ENCODE results near the gene LRRC73. TPM values are rescaled to one million over a fixed set of nuclear protein-coding genes. Genes with fewer than 3 reads are reported as not detected.
"Not testable (repeated sequence)": the region's sequence is repeated elsewhere in the genome, so short reads cannot be mapped to it uniquely, and the experiment has no call there.

LRRC73 gene, protein sequence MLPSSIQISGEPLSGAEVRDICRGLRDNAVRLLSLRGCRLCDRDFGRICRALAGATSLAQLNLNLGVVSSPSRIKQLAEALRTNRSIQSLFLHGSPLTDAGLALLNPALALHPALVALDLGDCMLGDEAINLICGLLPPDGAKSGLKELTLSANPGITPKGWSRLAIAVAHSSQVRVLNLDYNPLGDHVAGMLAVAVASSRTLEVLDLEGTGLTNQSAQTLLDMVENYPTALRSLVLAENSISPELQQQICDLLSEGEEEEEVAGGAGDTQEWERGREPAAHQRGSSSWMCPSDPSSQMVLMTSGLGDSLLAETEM
- polyA plus RNA-seq = not detected

DNA sequence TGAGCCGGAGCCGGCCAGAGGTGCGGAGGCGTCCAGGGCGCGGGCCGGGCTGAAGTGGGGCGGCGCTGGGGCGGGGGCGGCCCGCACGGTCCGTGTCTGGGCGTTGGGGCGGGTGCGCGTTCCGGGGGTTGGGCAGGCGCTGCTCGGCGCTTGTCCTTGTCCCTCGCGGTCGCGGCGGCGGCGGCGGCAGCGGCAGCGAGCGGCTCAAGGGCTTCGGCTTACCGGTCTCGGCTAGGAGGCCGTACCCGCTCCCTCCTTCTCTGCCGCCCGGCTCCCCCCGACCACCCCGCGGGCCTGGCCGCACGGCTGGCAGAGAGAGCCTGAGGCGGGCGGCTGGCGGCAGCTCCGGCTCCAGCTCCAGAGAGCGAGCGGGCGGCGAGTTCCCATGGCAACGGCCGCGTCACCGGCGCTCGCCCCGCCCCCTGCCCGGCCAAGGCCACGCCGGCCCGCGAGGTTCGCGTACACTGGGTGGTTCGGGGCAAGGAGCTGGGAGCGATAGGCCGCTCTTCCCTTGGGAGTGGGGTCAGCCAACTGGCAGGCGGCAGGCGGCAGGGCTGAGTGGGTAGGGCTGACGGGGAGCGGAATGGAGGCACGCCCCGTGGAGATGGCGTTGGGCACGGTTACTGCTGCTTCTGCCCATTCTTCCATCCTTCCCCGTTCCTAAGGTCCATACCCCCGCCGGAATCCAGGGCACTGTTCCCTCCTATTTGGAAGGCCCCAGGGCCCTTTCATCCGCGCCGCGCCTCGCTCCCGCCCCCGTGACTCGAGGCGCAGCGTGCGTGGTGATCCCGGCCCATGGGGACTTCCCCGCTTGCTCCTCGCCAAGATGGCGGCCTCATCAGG is at the start of gene LRRC73:
Gene LRRC73 (minus strand): TSS at position 363 of the 843 bp plus-strand sequence. CDS start 561 bp downstream, outside the sequence.
- H3K27ac Mint-ChIP-seq = peak within 1 kb of the TSS in 1 of 3 donors; percentile 63
- peaks cover 2% of the 10 kb centered on the region for H3K36me3 Mint-ChIP-seq
- H3K4me1 Mint-ChIP-seq = peaks cover 11 to 28% (median 21%) of the 10 kb centered on the region in 3 donors
- peaks cover 0 to 2% (median 0%) of the 10 kb centered on the region in 3 donors for H3K9me3 Mint-ChIP-seq
- peaks cover 13% of the 10 kb centered on the region for H3K27me3 Mint-ChIP-seq
- H3K4me3 Mint-ChIP-seq = peak within 1 kb of the TSS; percentile 81 to 92 (median 89)

DNA sequence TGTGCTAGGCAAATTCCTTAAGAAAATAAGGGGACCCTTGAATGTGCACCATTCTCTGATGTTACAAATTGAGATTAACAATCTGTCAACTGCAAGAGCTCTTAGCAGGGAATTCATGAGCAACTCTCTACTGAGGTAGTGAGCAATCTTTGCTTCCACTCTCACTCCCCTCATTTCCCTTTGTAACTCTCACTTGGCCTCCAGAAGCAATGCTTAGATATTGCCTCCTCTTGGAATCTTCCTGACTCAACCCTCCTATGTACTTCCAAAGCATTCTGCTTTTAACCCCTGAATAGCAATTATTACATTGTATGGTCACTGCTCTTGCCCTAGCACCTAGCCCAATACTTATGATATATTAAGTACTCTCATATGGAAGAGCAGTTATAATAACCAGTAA is 49.2 kb upstream of the LRRC73 start:
- H3K4me1 Mint-ChIP-seq = no peaks in the 10 kb centered on the region
- H3K36me3 Mint-ChIP-seq = peaks cover 12% of the 10 kb centered on the region
- H3K27me3 Mint-ChIP-seq = no peaks in the 10 kb centered on the region
- H3K9me3 Mint-ChIP-seq = no peaks in the 10 kb centered on the region
- H3K27ac Mint-ChIP-seq = no peak overlapping the region
- H3K4me3 Mint-ChIP-seq = peak overlapping the region in 1 of 4 donors; percentile 22

DNA sequence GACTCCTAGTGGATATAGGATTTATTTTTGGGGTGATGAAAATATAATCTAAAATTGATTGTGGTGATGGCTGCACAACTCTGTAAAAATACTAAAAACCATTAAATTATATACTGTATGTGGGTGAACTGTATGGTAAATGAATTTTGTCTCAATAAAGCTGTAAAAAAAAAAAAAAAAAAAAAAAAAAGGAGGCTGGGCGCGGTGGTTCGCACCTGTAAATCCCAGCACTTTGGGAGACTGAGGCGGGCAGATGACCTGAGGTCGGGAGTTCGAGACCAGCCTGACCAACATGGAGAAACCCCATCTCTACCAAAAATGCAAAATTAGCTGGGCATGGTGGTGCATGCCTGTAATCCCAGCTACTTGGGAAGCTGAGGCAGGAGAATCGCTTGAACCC is 47.5 kb upstream of the LRRC73 start:
- not testable (repeated sequence) for H3K4me1 Mint-ChIP-seq, H3K4me3 Mint-ChIP-seq, H3K27me3 Mint-ChIP-seq, H3K27ac Mint-ChIP-seq, H3K9me3 Mint-ChIP-seq
- H3K36me3 Mint-ChIP-seq = peaks cover 16% of the 10 kb centered on the region

DNA sequence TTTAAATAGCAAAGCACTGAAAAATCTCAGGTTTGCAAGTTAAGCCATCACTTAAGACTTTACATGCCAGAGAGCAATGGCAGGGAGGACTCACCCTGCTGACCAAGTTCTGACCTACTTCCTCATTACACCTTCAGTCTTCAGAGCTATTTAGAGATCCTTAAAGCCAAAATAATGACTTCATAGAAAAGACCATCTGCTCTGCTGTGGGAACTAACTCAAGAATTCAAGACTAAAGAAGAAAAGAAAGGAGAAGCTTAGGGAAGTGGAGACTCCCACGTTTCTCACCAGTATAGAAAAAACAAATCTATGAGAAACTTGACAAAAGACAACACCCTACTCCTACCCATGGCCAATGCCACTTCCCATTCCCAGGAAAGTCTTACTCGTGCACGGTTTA is 37.1 kb upstream of the LRRC73 start:
- H3K4me1 Mint-ChIP-seq = peaks cover 0 to 3% (median 2%) of the 10 kb centered on the region in 3 donors
- peak overlapping the region in 1 of 4 donors; percentile 4 for H3K4me3 Mint-ChIP-seq
- H3K27ac Mint-ChIP-seq = peak overlapping the region in 1 of 3 donors; percentile 27
- H3K36me3 Mint-ChIP-seq = peaks cover 3% of the 10 kb centered on the region
- H3K27me3 Mint-ChIP-seq = no peaks in the 10 kb centered on the region
- H3K9me3 Mint-ChIP-seq = no peaks in the 10 kb centered on the region

DNA sequence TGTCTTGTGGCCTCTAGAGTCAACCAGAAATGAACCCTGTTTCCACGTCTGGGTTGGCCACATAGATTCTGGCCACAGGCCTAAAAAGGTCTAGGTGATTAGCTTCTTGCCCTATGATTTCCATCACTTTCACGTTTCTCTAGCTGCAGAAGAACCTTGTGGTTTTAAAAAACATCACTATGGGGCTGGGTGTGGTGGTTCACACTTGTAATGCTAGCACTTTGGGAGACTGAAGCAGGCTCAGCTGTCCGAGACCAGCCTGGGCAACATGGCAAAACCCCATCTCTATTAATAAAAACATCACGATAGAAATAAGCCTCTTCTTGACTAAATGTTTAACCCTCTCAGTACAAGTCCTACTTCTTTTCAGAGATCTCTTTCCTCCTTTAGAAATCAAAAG is 34.3 kb upstream of the LRRC73 start:
- Mint-ChIP-seq H3K27me3 (no peaks in the 10 kb centered on the region), H3K36me3 (peaks cover 3% of the 10 kb centered on the region), H3K9me3 (no peaks in the 10 kb centered on the region), H3K27ac (no peak overlapping the region), H3K4me1 (peaks cover 0 to 4% (median 2%) of the 10 kb centered on the region in 3 donors), H3K4me3 (no peak overlapping the region)

GRCh38 chr6:43541774-43542471 is 31.8 kb upstream of the LRRC73 start:
- peaks cover 8% of the 10 kb centered on the region for H3K36me3 Mint-ChIP-seq
- H3K9me3 Mint-ChIP-seq = no peaks in the 10 kb centered on the region

DNA sequence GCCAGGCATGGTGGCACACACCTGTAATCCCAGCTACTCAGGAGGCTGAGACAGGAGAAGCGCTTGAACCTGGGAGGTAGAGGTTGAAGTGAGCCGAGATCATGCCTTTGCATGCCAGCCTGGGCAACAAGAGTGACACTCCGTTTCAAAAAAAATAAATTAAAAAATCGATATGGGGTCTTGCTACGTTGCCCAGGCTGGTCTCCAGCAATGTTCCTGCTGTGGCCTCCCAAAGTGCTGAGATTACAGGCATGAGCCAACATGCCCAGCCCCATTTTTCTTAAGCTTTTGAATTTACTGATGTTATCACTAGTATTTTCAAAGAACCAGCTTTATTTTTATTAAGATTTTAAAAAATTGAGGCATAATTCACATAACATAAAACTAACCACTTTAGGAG is 30.4 kb upstream of the LRRC73 start:
- H3K27me3 Mint-ChIP-seq = no peaks in the 10 kb centered on the region
- peaks cover 10% of the 10 kb centered on the region for H3K36me3 Mint-ChIP-seq
- H3K4me1 Mint-ChIP-seq = peaks cover 0 to 4% (median 2%) of the 10 kb centered on the region in 3 donors
- H3K27ac Mint-ChIP-seq = no peak overlapping the region
- no peak overlapping the region for H3K4me3 Mint-ChIP-seq
- H3K9me3 Mint-ChIP-seq = no peaks in the 10 kb centered on the region

More at GRCh38 chr6:43541774-43542471, 31.8 kb upstream of the LRRC73 start:
- H3K27me3 Mint-ChIP-seq = no peaks in the 10 kb centered on the region
- no peak overlapping the region for H3K4me3 Mint-ChIP-seq
- no peak overlapping the region for H3K27ac Mint-ChIP-seq
- peaks cover 0 to 4% (median 2%) of the 10 kb centered on the region in 3 donors for H3K4me1 Mint-ChIP-seq

DNA sequence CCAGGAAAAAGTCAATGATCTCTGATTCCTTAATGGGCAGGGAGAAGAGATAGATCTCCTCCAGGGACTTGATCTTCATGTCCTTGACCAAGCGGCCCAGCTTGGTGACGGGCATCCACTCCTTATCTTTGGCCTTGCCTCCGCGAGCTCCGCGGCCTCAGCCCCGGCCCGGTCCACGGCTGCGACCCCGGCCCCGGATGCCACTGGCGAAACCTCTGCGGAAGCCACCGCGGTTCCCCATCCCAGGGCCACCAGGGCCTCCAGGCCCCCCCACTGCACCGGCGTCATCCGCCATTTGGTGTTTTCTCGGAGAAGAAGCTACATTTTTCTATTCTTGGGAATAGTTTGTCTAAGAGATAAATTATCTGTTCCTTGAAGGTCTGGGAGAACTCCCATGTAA is 29.3 kb upstream of the LRRC73 start:
- peaks cover 10% of the 10 kb centered on the region for H3K36me3 Mint-ChIP-seq
- H3K27me3 Mint-ChIP-seq, H3K27ac Mint-ChIP-seq, H3K9me3 Mint-ChIP-seq, H3K4me1 Mint-ChIP-seq, H3K4me3 Mint-ChIP-seq: not testable (repeated sequence)

DNA sequence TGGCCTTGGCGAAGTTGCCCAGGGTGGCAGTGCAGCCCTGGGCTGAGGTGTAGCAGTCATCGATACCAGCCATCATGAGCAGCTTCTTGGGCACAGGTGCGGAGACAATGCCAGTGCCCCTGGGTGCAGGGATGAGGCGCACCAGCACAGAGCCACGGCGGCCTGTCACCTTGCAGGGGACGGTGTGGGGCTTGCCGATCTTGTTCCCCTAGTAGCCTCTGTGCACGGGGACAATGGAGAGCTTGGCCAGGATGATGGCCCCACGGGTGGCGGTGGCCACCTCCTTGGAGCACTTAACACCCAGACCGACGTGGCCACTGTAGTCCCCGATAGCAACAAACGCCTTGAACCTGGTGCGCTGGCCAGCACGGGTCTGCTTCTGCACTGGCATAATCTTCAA is 28.8 kb upstream of the LRRC73 start:
- not testable (repeated sequence) for H3K27ac Mint-ChIP-seq, H3K4me1 Mint-ChIP-seq, H3K27me3 Mint-ChIP-seq, H3K4me3 Mint-ChIP-seq, H3K9me3 Mint-ChIP-seq
- peaks cover 10% of the 10 kb centered on the region for H3K36me3 Mint-ChIP-seq

GRCh38 chr6:43532201-43532600 is 22.1 kb upstream of the LRRC73 start:
- no peaks in the 10 kb centered on the region for H3K4me1 Mint-ChIP-seq
- peaks cover 2% of the 10 kb centered on the region for H3K36me3 Mint-ChIP-seq
- H3K27ac Mint-ChIP-seq = no peak overlapping the region

DNA sequence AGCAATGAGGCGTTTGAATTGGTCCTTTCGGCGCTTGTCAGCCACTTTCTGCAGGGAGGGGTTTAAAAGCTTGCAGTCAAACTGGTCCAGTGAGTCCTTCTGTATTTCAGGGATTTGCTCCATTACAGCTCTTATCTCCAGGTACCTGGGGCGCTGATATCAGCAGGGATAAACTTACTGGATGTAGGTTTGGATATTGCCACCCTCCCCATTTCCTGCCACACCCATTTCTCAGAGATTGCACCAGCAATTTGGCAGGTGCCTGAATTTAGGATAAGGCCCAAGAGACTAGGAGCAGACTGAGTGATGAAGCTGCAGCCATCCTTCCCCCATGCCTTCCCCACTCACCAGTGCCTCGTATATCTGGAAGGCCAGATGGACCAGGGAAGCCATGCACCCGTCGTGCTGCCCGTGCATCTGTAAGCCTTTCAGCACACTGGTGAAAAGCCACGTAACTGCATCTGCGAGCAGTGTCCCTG is 14.4 kb upstream of the LRRC73 start:
- no peaks in the 10 kb centered on the region for H3K4me1 Mint-ChIP-seq
- H3K9me3 Mint-ChIP-seq = no peaks in the 10 kb centered on the region
- no peak overlapping the region for H3K4me3 Mint-ChIP-seq
- no peak overlapping the region for H3K27ac Mint-ChIP-seq
- no peaks in the 10 kb centered on the region for H3K27me3 Mint-ChIP-seq
- H3K36me3 Mint-ChIP-seq = peaks cover 3% of the 10 kb centered on the region

More at GRCh38 chr6:43532201-43532600, 22.1 kb upstream of the LRRC73 start:
- Mint-ChIP-seq H3K27me3 (no peaks in the 10 kb centered on the region), H3K9me3 (no peaks in the 10 kb centered on the region), H3K4me3 (no peak overlapping the region)

DNA sequence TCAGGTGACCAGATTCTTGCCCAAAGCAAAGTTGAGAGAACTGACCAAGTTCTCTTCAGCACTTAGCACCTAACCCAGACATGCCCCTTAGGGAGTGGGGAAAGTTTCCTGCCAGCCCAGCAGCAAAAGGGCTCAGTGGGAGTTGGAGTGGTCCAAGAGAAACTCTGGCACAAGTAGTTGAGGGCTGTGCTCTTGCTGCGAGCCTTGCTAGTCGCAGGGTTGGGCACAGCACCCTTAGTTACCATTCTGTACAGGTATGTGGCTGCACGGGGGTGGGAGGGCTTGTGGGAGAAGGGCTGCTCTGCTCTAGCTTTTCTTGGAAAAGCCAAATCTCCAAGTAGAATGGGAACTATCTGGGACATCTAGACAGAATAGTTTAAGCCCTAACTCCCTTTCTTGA is 13.1 kb upstream of the LRRC73 start:
- H3K9me3 Mint-ChIP-seq = no peaks in the 10 kb centered on the region
- H3K27ac Mint-ChIP-seq = no peak overlapping the region
- H3K36me3 Mint-ChIP-seq = peaks cover 3% of the 10 kb centered on the region
- no peak overlapping the region for H3K4me3 Mint-ChIP-seq
- no peaks in the 10 kb centered on the region for H3K27me3 Mint-ChIP-seq
- H3K4me1 Mint-ChIP-seq = no peaks in the 10 kb centered on the region

- Mint-ChIP-seq H3K27ac (no peak overlapping the region), H3K9me3 (no peaks in the 10 kb centered on the region)
These were observed 12.6 kb upstream of the LRRC73 start for GRCh38 chr6:43522547-43523261.

GRCh38 chr6:43521836-43522235 is 11.7 kb upstream of the LRRC73 start:
- H3K4me3 Mint-ChIP-seq = no peak overlapping the region
- H3K27me3 Mint-ChIP-seq = no peaks in the 10 kb centered on the region
- H3K9me3 Mint-ChIP-seq = no peaks in the 10 kb centered on the region
- peaks cover 3% of the 10 kb centered on the region for H3K36me3 Mint-ChIP-seq
- no peak overlapping the region for H3K27ac Mint-ChIP-seq
- H3K4me1 Mint-ChIP-seq = no peaks in the 10 kb centered on the region

More at GRCh38 chr6:43522547-43523261, 12.6 kb upstream of the LRRC73 start:
- Mint-ChIP-seq H3K36me3 (peaks cover 3% of the 10 kb centered on the region), H3K4me3 (peak overlapping the region in 1 of 4 donors; percentile 20), H3K4me1 (no peaks in the 10 kb centered on the region), H3K27me3 (no peaks in the 10 kb centered on the region)
